Bronchial epithelial cell (primary cell): ENCODE measurements around the gene TGIF2. TPM values are rescaled to one million over a fixed set of nuclear protein-coding genes. Genes with fewer than 3 reads are reported as not detected.

Source experiments
- DNase-seq: peaks from one replicate; pipeline ENCODE4 v3.0.0-alpha.2; 2010; ENCODE audit warnings: low read depth
- FAIRE-seq: peaks from 2 replicates; lab custom pipeline; 2011; peaks lifted over from hg19 to GRCh38; lab: Jason Lieb, UNC
- H3K27me3 ChIP-seq: 2 replicates; pipeline ENCODE4 v1.5.1; 2011; ENCODE audit warnings: low read length; ENCODE audit not compliant: control insufficient read depth, insufficient read depth
- H3K36me3 ChIP-seq: 2 replicates; pipeline ENCODE4 v1.5.1; 2011; ENCODE audit warnings: low read length; ENCODE audit not compliant: control insufficient read depth, insufficient read depth
- H3K4me3 ChIP-seq: 2 replicates; pipeline ENCODE4 v1.5.1; 2011; ENCODE audit warnings: mild to moderate bottlenecking, low read depth, low read length, control low read depth
- total RNA-seq: library from RNA; depleted of rRNA; stranded (reverse); fragments of >200 nt; gene quantifications from 2 replicates; pipeline ENCODE4 v1.2.1, GENCODE V29; 2014
- TF ChIP-seq, protein P1 (sequence below): IDR thresholded peaks from 2 replicates; pipeline ENCODE4 v1.5.1; 2011; ENCODE audit warnings: mild to moderate bottlenecking, moderate library complexity, low read length, control low read depth, inconsistent platforms; ENCODE audit not compliant: insufficient read depth, severe bottlenecking

TGIF2 gene
- total RNA-seq, 1 donor from 2014 or later: 8.2 TPM

DNA sequence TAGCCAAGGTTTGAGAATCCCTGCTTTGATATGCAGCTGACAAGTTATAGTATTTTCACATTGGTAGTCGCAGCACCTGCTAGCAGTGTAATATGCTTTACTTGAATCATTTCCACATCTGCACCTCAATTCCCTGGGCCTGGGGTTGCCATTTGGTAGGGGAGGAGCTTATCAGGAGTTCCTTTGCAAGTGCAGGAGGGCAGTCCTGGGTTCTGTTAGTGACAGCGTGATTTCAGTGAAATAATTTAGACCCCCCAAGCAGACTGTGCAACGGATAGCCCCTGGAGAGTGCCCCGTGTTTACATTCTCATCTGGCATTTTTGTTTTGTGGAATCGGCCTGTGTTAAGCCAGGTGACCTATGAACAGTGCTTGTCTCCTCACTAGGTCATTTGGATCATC, 38.2 kb downstream of the TGIF2 start:
- DNase-seq (no peak), FAIRE-seq (no peak)
- Histone ChIP-seq H3K4me3 (no peak overlapping the region), H3K27me3 (no peaks in the 10 kb centered on the region), H3K36me3 (peaks cover 17% of the 10 kb centered on the region)
- TF ChIP-seq, protein P1, sequence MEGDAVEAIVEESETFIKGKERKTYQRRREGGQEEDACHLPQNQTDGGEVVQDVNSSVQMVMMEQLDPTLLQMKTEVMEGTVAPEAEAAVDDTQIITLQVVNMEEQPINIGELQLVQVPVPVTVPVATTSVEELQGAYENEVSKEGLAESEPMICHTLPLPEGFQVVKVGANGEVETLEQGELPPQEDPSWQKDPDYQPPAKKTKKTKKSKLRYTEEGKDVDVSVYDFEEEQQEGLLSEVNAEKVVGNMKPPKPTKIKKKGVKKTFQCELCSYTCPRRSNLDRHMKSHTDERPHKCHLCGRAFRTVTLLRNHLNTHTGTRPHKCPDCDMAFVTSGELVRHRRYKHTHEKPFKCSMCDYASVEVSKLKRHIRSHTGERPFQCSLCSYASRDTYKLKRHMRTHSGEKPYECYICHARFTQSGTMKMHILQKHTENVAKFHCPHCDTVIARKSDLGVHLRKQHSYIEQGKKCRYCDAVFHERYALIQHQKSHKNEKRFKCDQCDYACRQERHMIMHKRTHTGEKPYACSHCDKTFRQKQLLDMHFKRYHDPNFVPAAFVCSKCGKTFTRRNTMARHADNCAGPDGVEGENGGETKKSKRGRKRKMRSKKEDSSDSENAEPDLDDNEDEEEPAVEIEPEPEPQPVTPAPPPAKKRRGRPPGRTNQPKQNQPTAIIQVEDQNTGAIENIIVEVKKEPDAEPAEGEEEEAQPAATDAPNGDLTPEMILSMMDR: no peak

DNA sequence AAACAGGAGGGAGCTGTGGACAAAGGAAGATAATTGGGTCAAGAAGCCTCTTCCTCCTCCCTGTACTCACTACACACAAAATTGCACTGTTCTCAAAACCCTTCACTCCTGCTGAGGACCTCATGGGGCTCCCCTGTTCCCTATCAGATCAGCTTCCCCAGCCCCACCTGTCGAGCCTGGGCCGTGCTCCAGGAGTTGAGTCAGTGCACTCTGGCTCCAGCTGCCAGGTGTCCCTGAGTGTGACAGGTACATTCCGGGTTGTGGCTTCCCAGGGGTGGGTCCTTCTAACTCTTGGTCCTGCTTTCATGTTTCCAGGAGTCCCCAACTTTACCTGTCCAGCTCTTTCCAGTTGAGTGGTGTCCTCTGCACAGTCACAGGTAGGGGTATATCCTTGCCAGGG, 40.6 kb downstream of the TGIF2 start:
- no peaks in the 10 kb centered on the region for H3K27me3 ChIP-seq
- DNase-seq: peak; percentile 5
- no peak for FAIRE-seq
- peaks cover 12% of the 10 kb centered on the region for H3K36me3 ChIP-seq
- TF ChIP-seq, protein P1: no peak
- no peak overlapping the region for H3K4me3 ChIP-seq

GRCh38 chr20:36614781-36615557, 41.6 kb downstream of the TGIF2 start:
- Histone ChIP-seq H3K27me3 (no peaks in the 10 kb centered on the region), H3K36me3 (peaks cover 6% of the 10 kb centered on the region), H3K4me3 (no peak overlapping the region)
- DNase-seq: no peak
- TF ChIP-seq, protein P1: no peak
- no peak for FAIRE-seq

- FAIRE-seq: no peak
- no peak overlapping the region for H3K4me3 ChIP-seq
- no peaks in the 10 kb centered on the region for H3K27me3 ChIP-seq
- DNase-seq: no peak
- no peaks in the 10 kb centered on the region for H3K36me3 ChIP-seq
- TF ChIP-seq, protein P1: no peak
Observed at GRCh38 chr20:36620917-36621316, 47.5 kb downstream of the TGIF2 start.

- no peak overlapping the region for H3K4me3 ChIP-seq
- FAIRE-seq: no peak
- TF ChIP-seq, protein P1: no peak
- H3K27me3 ChIP-seq: no peaks in the 10 kb centered on the region
- H3K36me3 ChIP-seq: no peaks in the 10 kb centered on the region
- DNase-seq: no peak
Observed at GRCh38 chr20:36623444-36623843, 50.0 kb downstream of the TGIF2 start.
